ENCODE measurements around the gene PPP1R12B. TPM values are rescaled to one million over a fixed set of nuclear protein-coding genes. Genes with fewer than 3 reads are reported as not detected.
A peak's percentile ranks its signal among the peaks of the same experiment; 100 is the strongest.
"Not testable (repeated sequence)": the region's sequence is repeated elsewhere in the genome, so short reads cannot be mapped to it uniquely, and the experiment has no call there.

PPP1R12B gene
- total RNA-seq, 1 donor from 2014 or later: 21.8 TPM

- TF ChIP-seq CTCF (IDR thresholded peaks at IDR 0.05) (no peak), EZH2 (IDR thresholded peaks at IDR 0.05) (no peak), EZH2phosphoT487 (IDR thresholded peaks at IDR 0.05) (no peak)
- H3K27ac ChIP-seq: no peak overlapping the region
- no peaks in the 10 kb centered on the region for H3K27me3 ChIP-seq
- no peaks in the 10 kb centered on the region for H3K79me2 ChIP-seq (ENCODE audit: low read depth)
- H3F3A ChIP-seq (ENCODE audit: low read depth): peaks cover 10% of the 10 kb centered on the region
- no peaks in the 10 kb centered on the region for H3K9me3 Mint-ChIP-seq
- H3K27me3 Mint-ChIP-seq (ENCODE audit: insufficient read depth, low read depth): peaks cover 5% of the 10 kb centered on the region
- H3K4me3 ChIP-seq: no peak overlapping the region
- no peaks in the 10 kb centered on the region for H3K36me3 Mint-ChIP-seq
- DNase-seq (ENCODE audit: low spot score): no peak
- H2AFZ ChIP-seq (replicated peaks): no peak overlapping the region
- H3K4me1 Mint-ChIP-seq: peaks cover 11% of the 10 kb centered on the region
- H3K4me1 ChIP-seq: peaks cover 12% of the 10 kb centered on the region
- no peaks in the 10 kb centered on the region for H3K9me3 ChIP-seq (ENCODE audit: low read depth)
- no peak overlapping the region for H3K4me2 ChIP-seq
- no peaks in the 10 kb centered on the region for H3K36me3 ChIP-seq
- H3K27ac Mint-ChIP-seq: no peak overlapping the region
- H4K20me1 ChIP-seq (ENCODE audit: low read depth): no peaks in the 10 kb centered on the region
- H3K4me3 Mint-ChIP-seq: no peak overlapping the region
- H3K9ac ChIP-seq: no peak overlapping the region
Measured at GRCh38 chr1:202624088-202624780, 275.7 kb downstream of the PPP1R12B start.

- Histone ChIP-seq H3K4me2 (no peak overlapping the region), H3K36me3 (no peaks in the 10 kb centered on the region), H3K9me3 (ENCODE audit: low read depth) (no peaks in the 10 kb centered on the region), H3K79me2 (ENCODE audit: low read depth) (no peaks in the 10 kb centered on the region), H2AFZ (replicated peaks) (no peak overlapping the region), H3K27me3 (no peaks in the 10 kb centered on the region), H3K9ac (no peak overlapping the region), H3K4me3 (no peak overlapping the region), H4K20me1 (ENCODE audit: low read depth) (no peaks in the 10 kb centered on the region), H3F3A (ENCODE audit: low read depth) (peaks cover 10% of the 10 kb centered on the region), H3K4me1 (peaks cover 12% of the 10 kb centered on the region), H3K27ac (no peak overlapping the region)
- H3K36me3 Mint-ChIP-seq: no peaks in the 10 kb centered on the region
- TF ChIP-seq EZH2phosphoT487 (IDR thresholded peaks at IDR 0.05) (no peak), CTCF (IDR thresholded peaks at IDR 0.05) (no peak), EZH2 (IDR thresholded peaks at IDR 0.05) (no peak)
- H3K4me1 Mint-ChIP-seq: peaks cover 11% of the 10 kb centered on the region
- H3K4me3 Mint-ChIP-seq: no peak overlapping the region
- no peak overlapping the region for H3K27ac Mint-ChIP-seq
- DNase-seq (ENCODE audit: low spot score): no peak
- no peaks in the 10 kb centered on the region for H3K9me3 Mint-ChIP-seq
- peaks cover 5% of the 10 kb centered on the region for H3K27me3 Mint-ChIP-seq (ENCODE audit: insufficient read depth, low read depth)
Measured at GRCh38 chr1:202624781-202625108, 276.2 kb downstream of the PPP1R12B start.

DNA sequence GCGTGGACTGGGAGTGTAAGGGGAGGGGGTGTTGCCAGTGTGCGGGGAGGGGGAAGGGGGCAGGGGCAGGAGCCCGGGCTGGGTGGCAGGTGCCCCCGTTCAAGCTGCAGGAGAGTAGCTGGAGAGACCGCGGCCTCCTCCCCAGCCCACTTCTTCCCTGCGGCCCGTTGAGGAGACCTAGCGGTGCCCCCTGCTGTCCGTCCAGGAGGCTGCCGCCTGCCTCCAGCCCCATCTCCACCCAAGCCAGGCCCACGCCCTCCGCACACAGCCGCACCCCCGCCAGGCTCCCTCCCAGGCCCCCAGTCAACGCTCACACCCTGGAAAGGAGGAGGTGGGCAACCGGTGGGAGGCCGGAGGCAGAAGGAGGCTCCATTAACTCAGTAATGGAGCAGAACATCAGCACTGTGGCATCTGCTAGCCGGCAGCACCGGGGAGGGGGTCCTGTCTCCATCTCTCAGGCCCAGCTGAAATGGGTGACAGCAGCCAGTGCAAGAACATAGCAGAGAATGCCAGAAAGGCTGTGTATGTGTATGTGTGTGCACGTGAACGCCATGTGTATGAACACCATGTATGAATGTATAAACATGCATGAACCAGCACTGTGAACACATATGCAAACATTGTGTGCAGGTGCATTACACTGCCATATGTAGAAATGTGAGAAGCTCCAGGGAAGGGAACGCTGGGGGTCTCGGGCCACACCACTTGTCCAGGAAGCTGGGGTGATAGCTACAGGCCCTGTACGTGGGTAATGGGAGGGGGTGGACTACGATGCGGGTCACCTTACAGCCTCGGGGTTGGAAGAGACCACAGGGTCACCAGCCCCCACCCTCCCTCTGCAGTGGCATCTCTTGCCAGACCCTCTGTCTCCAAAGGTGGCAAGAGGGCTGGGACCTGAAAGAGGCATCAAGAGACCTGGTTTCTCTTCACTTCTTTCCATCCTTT, 277.2 kb downstream of the PPP1R12B start:
- TF ChIP-seq CTCF (IDR thresholded peaks at IDR 0.05) (peak; percentile 66), EZH2phosphoT487 (IDR thresholded peaks at IDR 0.05) (no peak), EZH2 (IDR thresholded peaks at IDR 0.05) (no peak)
- peaks cover 11% of the 10 kb centered on the region for H3K4me1 Mint-ChIP-seq
- no peaks in the 10 kb centered on the region for H3K9me3 ChIP-seq (ENCODE audit: low read depth)

DNA sequence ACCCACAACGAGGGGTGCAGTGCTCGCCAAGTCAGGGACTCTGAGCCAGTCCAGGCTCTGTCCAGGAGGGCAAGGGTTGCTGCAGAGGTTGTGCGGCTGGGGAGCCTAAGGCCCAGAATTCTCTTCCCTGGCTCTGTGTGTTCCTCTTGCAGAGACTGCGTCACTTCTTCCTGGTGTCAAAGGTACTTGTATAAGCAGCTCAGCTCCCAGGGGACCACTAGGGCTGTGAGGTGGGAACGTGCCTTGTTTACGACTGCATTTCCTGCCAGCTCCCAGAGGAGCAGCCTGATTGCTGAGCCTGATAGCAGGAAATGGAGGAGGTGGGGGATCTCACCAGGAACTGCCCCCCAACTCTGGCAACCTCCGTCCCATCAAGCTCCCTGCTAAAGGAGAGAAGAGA, 278.5 kb downstream of the PPP1R12B start:
- H3K27me3 Mint-ChIP-seq (ENCODE audit: insufficient read depth, low read depth); H3K36me3 Mint-ChIP-seq; H4K20me1 ChIP-seq (ENCODE audit: low read depth); H2AFZ ChIP-seq (replicated peaks); H3K79me2 ChIP-seq (ENCODE audit: low read depth); H3F3A ChIP-seq (ENCODE audit: low read depth); H3K9me3 Mint-ChIP-seq; H3K9ac ChIP-seq; H3K36me3 ChIP-seq; DNase-seq (ENCODE audit: low spot score); H3K27me3 ChIP-seq; H3K4me3 Mint-ChIP-seq; H3K4me2 ChIP-seq; H3K9me3 ChIP-seq (ENCODE audit: low read depth); H3K4me1 Mint-ChIP-seq; H3K27ac ChIP-seq; H3K4me3 ChIP-seq: not testable (repeated sequence)
- peak overlapping the region; percentile 11 for H3K27ac Mint-ChIP-seq
- peaks cover 12% of the 10 kb centered on the region for H3K4me1 ChIP-seq

More for the DNA sequence above, 277.2 kb downstream of the PPP1R12B start:
- no peak overlapping the region for H2AFZ ChIP-seq (replicated peaks)
- H3K79me2 ChIP-seq (ENCODE audit: low read depth): no peaks in the 10 kb centered on the region
- no peaks in the 10 kb centered on the region for H3K36me3 ChIP-seq
- Mint-ChIP-seq H3K27ac (no peak overlapping the region), H3K9me3 (no peaks in the 10 kb centered on the region), H3K27me3 (ENCODE audit: insufficient read depth, low read depth) (peaks cover 5% of the 10 kb centered on the region), H3K36me3 (no peaks in the 10 kb centered on the region), H3K4me3 (no peak overlapping the region)
- H3K9ac ChIP-seq: no peak overlapping the region
- H3K27me3 ChIP-seq: no peaks in the 10 kb centered on the region
- peak; percentile 85 for DNase-seq (ENCODE audit: low spot score)
- H3K4me1 ChIP-seq: peaks cover 12% of the 10 kb centered on the region
- H3K4me2 ChIP-seq: no peak overlapping the region
- H4K20me1 ChIP-seq (ENCODE audit: low read depth): no peaks in the 10 kb centered on the region
- H3F3A ChIP-seq (ENCODE audit: low read depth): peaks cover 10% of the 10 kb centered on the region
- H3K27ac ChIP-seq: no peak overlapping the region
- no peak overlapping the region for H3K4me3 ChIP-seq

All from neural progenitor cell (in vitro differentiated cells).